GM18517 (cell line): ENCODE data around the gene HIF3A.
"Not testable (repeated sequence)": the region's sequence is repeated elsewhere in the genome, so short reads cannot be mapped to it uniquely, and the experiment has no call there.

Source experiments
- ATAC-seq: cut with Tn5 transposase; IDR thresholded peaks from one replicate; pipeline ENCODE4 v1.9.1; 2021; ENCODE audit warnings: mild to moderate bottlenecking, moderate library complexity; ENCODE audit not compliant: unreplicated experiment

The HIF3A gene

GRCh38 chr19:46355234-46356148 lies 58.6 kb downstream of the HIF3A start:
- ATAC-seq, result no peak

- no peak for ATAC-seq
Observed at GRCh38 chr19:46356149-46357055, 59.6 kb downstream of the HIF3A start.

GRCh38 chr19:46357846-46358583 lies 61.2 kb downstream of the HIF3A start:
- ATAC-seq, result no peak

GRCh38 chr19:46361915-46362314 lies 65.1 kb downstream of the HIF3A start:
- no peak for ATAC-seq

- no peak for ATAC-seq
Observed at GRCh38 chr19:46364359-46364758, 67.5 kb downstream of the HIF3A start.

GRCh38 chr19:46365561-46365960 lies 68.7 kb downstream of the HIF3A start:
- ATAC-seq, result no peak

- ATAC-seq, result no peak
Observed at GRCh38 chr19:46366620-46367292, 69.9 kb downstream of the HIF3A start.

- ATAC-seq, result no peak
Observed at GRCh38 chr19:46367426-46367825, 70.6 kb downstream of the HIF3A start.

GRCh38 chr19:46368116-46368515 lies 71.3 kb downstream of the HIF3A start:
- ATAC-seq, result no peak

- no peak for ATAC-seq
Observed at GRCh38 chr19:46369817-46370216, 73.0 kb downstream of the HIF3A start.

GRCh38 chr19:46371371-46371901 lies 74.6 kb downstream of the HIF3A start:
- no peak for ATAC-seq

- ATAC-seq, result no peak
Observed at GRCh38 chr19:46372901-46373490, 76.2 kb downstream of the HIF3A start.

GRCh38 chr19:46373491-46374359 lies 76.9 kb downstream of the HIF3A start:
- ATAC-seq, result no peak

GRCh38 chr19:46374536-46375475 lies 78.0 kb downstream of the HIF3A start:
- no peak for ATAC-seq

- ATAC-seq, result not testable (repeated sequence)
Observed at GRCh38 chr19:46375476-46376067, 78.7 kb downstream of the HIF3A start.

GRCh38 chr19:46376241-46377153 lies 79.7 kb downstream of the HIF3A start:
- ATAC-seq, result no peak
